HepG2 (cell line): Measurements from ENCODE around the gene IL10RA. TPM values are rescaled to one million over a fixed set of nuclear protein-coding genes. Genes with fewer than 3 reads are reported as not detected.
"Not testable (repeated sequence)": the region's sequence is repeated elsewhere in the genome, so short reads cannot be mapped to it uniquely, and the experiment has no call there.

Experiments
- ATAC-seq: fragments of 200-7000 bp; cut with Tn5 transposase; 3 replicates; pipeline ENCODE4 v1.9.1; 2020; ENCODE audit warnings: mild to moderate bottlenecking, moderate library complexity
- BruUV-seq: library from RNA; stranded (reverse); fragments of 400-500 nt; replicated peaks from 2 replicates; lab custom pipeline; 2021; lab: Mats Ljungman, UMichigan
- CTCF ChIA-PET: fragments of 300-600 bp; formaldehyde crosslinking; extraction: SDS; loops from one replicate; lab custom pipeline; 2021; ENCODE audit warnings: low total read pairs, inconsistent platforms, low intra/inter-chr PET ratio; lab: Yijun Ruan, JAX
- POLR2A ChIA-PET: fragments of 350-600 bp; sonication (Branson Sonifier 250); formaldehyde crosslinking; loops from one replicate; lab custom pipeline; 2020; ENCODE audit warnings: antibody characterized with exemption, inconsistent platforms; lab: Yijun Ruan, JAX
- DNase-seq: peaks from one replicate; pipeline ENCODE4 v3.0.0-alpha.2; 2015; ENCODE audit warnings: low spot score
- FAIRE-seq: peaks from 3 replicates; lab custom pipeline; 2011; peaks lifted over from hg19 to GRCh38; lab: Jason Lieb, UNC
- H2AFZ ChIP-seq: one replicate; pipeline ENCODE4 v1.6.1; 2011; ENCODE audit warnings: low read length, inconsistent platforms
- H3K27ac ChIP-seq: fragments of 300-600 bp; 3 replicates; pipeline ENCODE4 v1.8.0; 2011; ENCODE audit warnings: mixed run types, mild to moderate bottlenecking, mixed read lengths, low read length, inconsistent platforms; ENCODE audit not compliant: insufficient read depth; ENCODE audit errors: extremely low read length
- H3K27me3 ChIP-seq, 2 experiments: fragments of 200-600 bp in 1 of 2; 2 replicates in 1 of 2; 3 replicates in 1 of 2; pipeline versions ENCODE4 v1.6.0 to v1.8.0; 2011; ENCODE audit warnings: low read length in 2 of 2, mild to moderate bottlenecking in 2 of 2, moderate library complexity in 2 of 2, inconsistent platforms in 1 of 2; ENCODE audit not compliant: insufficient read depth in 2 of 2, control insufficient read depth in 1 of 2
- H3K36me3 ChIP-seq, 2 experiments: fragments of 200-600 bp in 1 of 2; replicated peaks in 1 of 2; 2 replicates in 1 of 2; 3 replicates in 1 of 2; pipeline versions ENCODE4 v1.5.1 to v1.8.0; 2011; ENCODE audit warnings: low read length in 2 of 2, inconsistent platforms in 1 of 2; ENCODE audit not compliant: insufficient read depth in 2 of 2, control insufficient read depth in 1 of 2
- H3K4me1 ChIP-seq: 2 replicates; pipeline ENCODE4 v1.5.1; 2012; ENCODE audit warnings: low read length, inconsistent platforms; ENCODE audit not compliant: insufficient read depth
- H3K4me2 ChIP-seq: 2 replicates; pipeline ENCODE4 v1.6.0; 2011; ENCODE audit warnings: low read depth, low read length, inconsistent platforms
- H3K4me3 ChIP-seq, 3 experiments: fragments of 200-600 bp in 1 of 3; sonication (generic), shearing (Covaris generic) in 1 of 3; replicated peaks in 1 of 3; 2 replicates each; pipeline ENCODE4 v1.5.1; 2011 to 2016; ENCODE audit warnings: low read length in 3 of 3, inconsistent platforms in 2 of 3, low read depth in 2 of 3, mild to moderate bottlenecking in 2 of 3, control low read depth in 1 of 3, mixed read lengths in 1 of 3; ENCODE audit not compliant: insufficient read depth in 1 of 3
- H3K79me2 ChIP-seq: one replicate; pipeline ENCODE4 v1.6.1; 2011; ENCODE audit warnings: low read length, inconsistent platforms; ENCODE audit not compliant: insufficient read depth
- H3K9ac ChIP-seq: 2 replicates; pipeline ENCODE4 v1.6.0; 2011; ENCODE audit warnings: mild to moderate bottlenecking, low read depth, low read length, inconsistent platforms; ENCODE audit not compliant: insufficient read depth
- H3K9me3 ChIP-seq: 2 replicates; pipeline ENCODE4 v1.5.1; 2012; ENCODE audit warnings: mild to moderate bottlenecking, low read length
- H4K20me1 ChIP-seq: 2 replicates; pipeline ENCODE4 v1.6.0; 2011; ENCODE audit warnings: inconsistent platforms, mild to moderate bottlenecking, low read length, moderate library complexity; ENCODE audit not compliant: insufficient read depth
- ATF5 ChIP-seq: sonication (generic); formaldehyde crosslinking; IDR thresholded peaks from 2 replicates; pipeline ENCODE4 v1.4.0; 2020; ENCODE audit warnings: mild to moderate bottlenecking, low read depth, missing genetic modification reagents
- CC2D1A ChIP-seq: sonication (generic); formaldehyde crosslinking; IDR thresholded peaks from 2 replicates; pipeline ENCODE4 v1.8.1; 2023; ENCODE audit warnings: mild to moderate bottlenecking, missing genetic modification reagents
- ERF ChIP-seq: IDR thresholded peaks from 2 replicates; pipeline ENCODE4 v1.6.1; 2018; ENCODE audit warnings: missing biosample characterization, missing genetic modification reagents
- HNF4A ChIP-seq: sonication (generic); formaldehyde crosslinking; IDR thresholded peaks from 2 replicates; pipeline ENCODE4 v1.4.0; 2020; ENCODE audit warnings: missing genetic modification reagents
- IKZF4 ChIP-seq: sonication (generic); formaldehyde crosslinking; IDR thresholded peaks from 2 replicates; pipeline ENCODE4 v1.5.1; 2020; ENCODE audit warnings: borderline replicate concordance, mild to moderate bottlenecking, low read depth, missing genetic modification reagents; ENCODE audit errors: not compliant biosample characterization
- NPAS2 ChIP-seq: sonication (generic); formaldehyde crosslinking; IDR thresholded peaks from 2 replicates; pipeline ENCODE4 v1.8.0; 2022; ENCODE audit warnings: mild to moderate bottlenecking, missing genetic modification reagents, borderline replicate concordance
- RBAK ChIP-seq: sonication (generic); formaldehyde crosslinking; IDR thresholded peaks from 2 replicates; pipeline ENCODE4 v1.5.1; 2020; ENCODE audit warnings: mild to moderate bottlenecking, missing genetic modification reagents
- SIX1 ChIP-seq: sonication (generic); formaldehyde crosslinking; IDR thresholded peaks from 2 replicates; pipeline ENCODE4 v1.4.0; 2020; ENCODE audit warnings: missing genetic modification reagents, borderline replicate concordance
- TCF7L2 ChIP-seq: IDR thresholded peaks from 2 replicates; pipeline ENCODE4 v1.6.1; 2011; ENCODE audit warnings: mild to moderate bottlenecking, low read depth, low read length, moderate library complexity
- THYN1 ChIP-seq: sonication (generic); formaldehyde crosslinking; IDR thresholded peaks from 2 replicates; pipeline ENCODE4 v1.8.1; 2023; ENCODE audit warnings: low read depth, mild to moderate bottlenecking, moderate library complexity, missing genetic modification reagents, borderline replicate concordance
- ZNF335 ChIP-seq: sonication (generic); formaldehyde crosslinking; IDR thresholded peaks from 2 replicates; pipeline ENCODE4 v1.4.0; 2020; ENCODE audit warnings: missing genetic modification reagents
- ZNF749 ChIP-seq: sonication (generic); formaldehyde crosslinking; IDR thresholded peaks from 2 replicates; pipeline ENCODE4 v1.8.0; 2022; ENCODE audit warnings: mild to moderate bottlenecking, missing genetic modification reagents, moderate library complexity, borderline replicate concordance
- WGBS: methylation state at CpG from one replicate; pipeline ENCODE4 v1.1.6; 2017; ENCODE audit warnings: low lambda C conversion rate; 5-methylcytosine and 5-hydroxymethylcytosine counted together
- in situ Hi-C: cut with HindIII; loops from 2 replicates; pipeline ENCODE4 v1.10.0; 2017; ENCODE audit warnings: low pct_unique_long_range_greater_than_20kb; ENCODE audit not compliant: extremely low pct_ligation_motif_present
- intact Hi-C: fragments of 100-400 bp; cut with micrococcal nuclease; formaldehyde crosslinking; loops from one replicate; pipeline ENCODE4 v1.10.0; 2022; ENCODE audit not compliant: unreplicated experiment
- polyA plus RNA-seq, 8 experiments: library from polyadenylated mRNA; depleted of rRNA in 3 of 8; stranded (reverse) in 7 of 8; unstranded in 1 of 8; fragments of >200 nt; fragmentation: Illumina TruSeq in 4 of 8; extraction: Trizol in 4 of 8; gene quantifications; 2 replicates each; pipeline versions ENCODE4 v1.2.1 to v1.2.3, GENCODE V29; 2011 to 2016; ENCODE audit warnings: low read depth in 4 of 8, missing spikeins in 1 of 8, mixed read lengths in 1 of 8; ENCODE audit not compliant: insufficient read depth in 1 of 8
- total RNA-seq, 5 experiments: library from RNA; depleted of rRNA; stranded (reverse); fragments of >200 nt; fragmentation: Illumina TruSeq; extraction: Trizol; gene quantifications; 2 replicates each; pipeline ENCODE4 v1.2.3, GENCODE V29; 2016; ENCODE audit warnings: low read depth in 1 of 5

The IL10RA gene
- total and polyA plus RNA-seq, 2 of the 13 experiments (the other 11 are each of a cell fraction or from before 2014, with no cell fraction given) = not detected

GRCh38 chr11:117976445-117976844 lies 9.7 kb upstream of the IL10RA start:
- no peak for DNase-seq
- WGBS = 6% methylated on average over 4 of the region's 4 CpGs
- Histone ChIP-seq H3K27me3 (peaks cover 0 to 39% of the 10 kb centered on the region in 2 experiments; a peak in 3 of 5 replicates), H3K36me3 (no peaks in the 10 kb centered on the region), H3K9ac (no peak overlapping the region), H3K79me2 (no peaks in the 10 kb centered on the region), H2AFZ (no peak overlapping the region), H3K4me2 (no peak overlapping the region), H3K9me3 (no peaks in the 10 kb centered on the region), H3K4me1 (no peaks in the 10 kb centered on the region), H3K4me3 (no peak overlapping the region), H3K27ac (no peak overlapping the region), H4K20me1 (no peaks in the 10 kb centered on the region)
- CTCF ChIA-PET = no interaction called here
- no peak for ATAC-seq
- no TSS peak for BruUV-seq
- no peak for TF ChIP-seq ZNF749 (CRISPR knock-in tag)
- TF ChIP-seq ZNF335 (CRISPR knock-in tag) = no peak
- TF ChIP-seq THYN1 = no peak
- TF ChIP-seq IKZF4 (CRISPR knock-in tag) = no peak
- no peak for TF ChIP-seq RBAK (CRISPR knock-in tag)
- TF ChIP-seq SIX1 (CRISPR knock-in tag) = no peak
- TF ChIP-seq CC2D1A (CRISPR knock-in tag) = no peak
- POLR2A ChIA-PET = no interaction called here
- intact Hi-C loops (no loop called here), in situ Hi-C loops (no loop called here)
- no peak for FAIRE-seq

GRCh38 chr11:117977029-117977428 lies 9.2 kb upstream of the IL10RA start:
- BruUV-seq = no TSS peak
- TF ChIP-seq TCF7L2 = no peak
- no peak for TF ChIP-seq ERF (CRISPR knock-in tag)
- no peak for TF ChIP-seq ATF5 (CRISPR knock-in tag)
- TF ChIP-seq NPAS2 (CRISPR knock-in tag) = no peak
- TF ChIP-seq HNF4A (CRISPR knock-in tag) = no peak
- in situ Hi-C loops (no loop called here), intact Hi-C loops (no loop called here)
- no peak for DNase-seq
- Histone ChIP-seq H3K27ac (no peak overlapping the region), H2AFZ (no peak overlapping the region), H4K20me1 (no peaks in the 10 kb centered on the region), H3K4me1 (no peaks in the 10 kb centered on the region), H3K4me3 (no peak overlapping the region), H3K9me3 (no peaks in the 10 kb centered on the region), H3K4me2 (no peak overlapping the region), H3K27me3 (peaks cover 0 to 37% of the 10 kb centered on the region in 2 experiments; a peak in 3 of 5 replicates), H3K36me3 (no peaks in the 10 kb centered on the region), H3K9ac (no peak overlapping the region), H3K79me2 (no peaks in the 10 kb centered on the region)
- ChIA-PET CTCF (no interaction called here), POLR2A (no interaction called here)
- no peak for FAIRE-seq
- no peak for ATAC-seq
- 37% methylated on average over 5 of the region's 5 CpGs for WGBS

- POLR2A ChIA-PET, H3K4me2 ChIP-seq, ATAC-seq, H3K79me2 ChIP-seq, H3K36me3 ChIP-seq, BruUV-seq, CTCF ChIA-PET, DNase-seq, intact Hi-C loops, H3K4me1 ChIP-seq, H2AFZ ChIP-seq, H4K20me1 ChIP-seq, H3K4me3 ChIP-seq, H3K9me3 ChIP-seq, in situ Hi-C loops, H3K27ac ChIP-seq, H3K9ac ChIP-seq, FAIRE-seq: not testable (repeated sequence)
- H3K27me3 ChIP-seq = peaks cover 0 to 34% of the 10 kb centered on the region in 2 experiments; a peak in 4 of 5 replicates
- WGBS = 58% methylated on average over 21 of the region's 23 CpGs
These were observed 8.5 kb upstream of the IL10RA start for GRCh38 chr11:117977612-117978264.
